Activated CD4-positive, alpha-beta T cell treated with anti-CD3 and anti-CD28 coated beads, Interleukin-2, amount 10 ng/mL, durations not matched to agents 7 days and 5 days (primary cell): Measurements from ENCODE around the gene RAB35. TPM values are rescaled to one million over a fixed set of nuclear protein-coding genes. Genes with fewer than 3 reads are reported as not detected.

Source experiments
- CTCF ChIA-PET: fragments of 350-600 bp; sonication (Branson Sonifier 250); formaldehyde crosslinking; loops from one replicate; lab custom pipeline; 2021; ENCODE audit warnings: antibody characterized with exemption; lab: Charles Lee
- POLR2A ChIA-PET: fragments of 350-600 bp; sonication (Branson Sonifier 250); formaldehyde crosslinking; loops from one replicate; lab custom pipeline; 2021; ENCODE audit warnings: antibody characterized with exemption; lab: Charles Lee
- DNase-seq: peaks from one replicate; pipeline ENCODE4 v3.0.0-alpha.2; 2020
- H3K27ac Mint-ChIP-seq: one replicate; pipeline ENCODE4 v1.8.0; 2021; ENCODE audit warnings: mild to moderate bottlenecking, moderate library complexity, mixed read lengths
- H3K27me3 Mint-ChIP-seq: one replicate; pipeline ENCODE4 v1.8.0; 2021; ENCODE audit warnings: mixed read lengths
- H3K36me3 Mint-ChIP-seq: one replicate; pipeline ENCODE4 v1.8.0; 2021; ENCODE audit warnings: low read depth, mixed read lengths
- H3K4me1 Mint-ChIP-seq: one replicate; pipeline ENCODE4 v1.8.0; 2021; ENCODE audit warnings: mixed read lengths
- H3K4me3 Mint-ChIP-seq: one replicate; pipeline ENCODE4 v1.8.0; 2021; ENCODE audit warnings: mild to moderate bottlenecking, moderate library complexity, mixed read lengths
- H3K9me3 Mint-ChIP-seq: one replicate; pipeline ENCODE4 v1.8.0; 2021; ENCODE audit warnings: mixed read lengths
- total RNA-seq, 2 experiments: library from RNA; stranded (reverse); gene quantifications; one replicate each; pipeline ENCODE4 v1.2.3, GENCODE V29; 2021

Gene RAB35
- total RNA-seq, 2 experiments from 2014 or later, result 76.5 TPM

GRCh38 chr12:120115692-120116440 is 687 bp downstream of the RAB35 start:
- POLR2A ChIA-PET, result interaction anchor here (1.0 to 1.8 kb wide), 2 partner anchors 81 to 86 kb away, joined by 5 to 6 read pairs; partner anchors contain the start of gene RPLP0
- CTCF ChIA-PET, result interaction anchor here (1.0 to 4.3 kb wide), 6 partner anchors 10 to 149 kb away, joined by 3 to 20 read pairs (median 5); partner anchors contain the start of genes BICDL1, PXN and RPLP0
- H3K4me3 Mint-ChIP-seq, result peak overlapping the region; percentile 90
- peaks cover 77% of the 10 kb centered on the region for H3K4me1 Mint-ChIP-seq
- H3K27me3 Mint-ChIP-seq, result no peaks in the 10 kb centered on the region
- peaks cover 43% of the 10 kb centered on the region for H3K36me3 Mint-ChIP-seq
- DNase-seq, result peak; percentile 46
- H3K9me3 Mint-ChIP-seq, result no peaks in the 10 kb centered on the region
- peak overlapping the region; percentile 89 for H3K27ac Mint-ChIP-seq

- H3K27ac Mint-ChIP-seq, result peak overlapping the region; percentile 89
- no peaks in the 10 kb centered on the region for H3K27me3 Mint-ChIP-seq
- H3K9me3 Mint-ChIP-seq, result no peaks in the 10 kb centered on the region
- DNase-seq, result peak; percentile 23
- peak overlapping the region; percentile 90 for H3K4me3 Mint-ChIP-seq
- CTCF ChIA-PET, result interaction anchor here (0.6 to 4.3 kb wide), 7 partner anchors 10 to 336 kb away, joined by 3 to 20 read pairs (median 4); partner anchors contain the start of genes BICDL1 and PXN
- H3K36me3 Mint-ChIP-seq, result peaks cover 43% of the 10 kb centered on the region
- POLR2A ChIA-PET, result interaction anchor here (1.0 kb wide), 1 partner anchor 86 kb away, joined by 6 read pairs; the partner anchor contains the start of gene RPLP0
- peaks cover 77% of the 10 kb centered on the region for H3K4me1 Mint-ChIP-seq
Observed at GRCh38 chr12:120115066-120115465, 1.5 kb downstream of the RAB35 start.

- ChIA-PET CTCF (interaction anchor here (0.6 to 1.9 kb wide), 8 partner anchors 16 to 421 kb away, joined by 3 to 9 read pairs (median 4); partner anchors contain the start of gene RPLP0), POLR2A (interaction anchor here (0.6 kb wide), 2 partner anchors 91 to 1108 kb away, joined by 3 to 5 read pairs; no protein-coding TSS in a partner anchor)
- H3K27me3 Mint-ChIP-seq, result no peaks in the 10 kb centered on the region
- H3K4me1 Mint-ChIP-seq, result peaks cover 70% of the 10 kb centered on the region
- no peaks in the 10 kb centered on the region for H3K9me3 Mint-ChIP-seq
- peak overlapping the region; percentile 81 for H3K27ac Mint-ChIP-seq
- peaks cover 49% of the 10 kb centered on the region for H3K36me3 Mint-ChIP-seq
- peak; percentile 61 for DNase-seq
- H3K4me3 Mint-ChIP-seq, result peak overlapping the region; percentile 60
Observed at GRCh38 chr12:120110550-120111501, 5.7 kb downstream of the RAB35 start.

GRCh38 chr12:120109570-120110267 is 6.8 kb downstream of the RAB35 start:
- ChIA-PET CTCF (interaction anchor here (0.6 to 1.9 kb wide), 5 partner anchors 10 to 422 kb away, joined by 3 to 9 read pairs (median 4); partner anchors contain the start of gene RPLP0), POLR2A (interaction anchor here (0.6 kb wide), 1 partner anchor 1109 kb away, joined by 3 read pairs; no protein-coding TSS in a partner anchor)
- DNase-seq, result no peak
- Mint-ChIP-seq H3K4me3 (no peak overlapping the region), H3K9me3 (no peaks in the 10 kb centered on the region), H3K36me3 (peaks cover 45% of the 10 kb centered on the region), H3K4me1 (peaks cover 59% of the 10 kb centered on the region), H3K27me3 (no peaks in the 10 kb centered on the region), H3K27ac (peak overlapping the region; percentile 60)

GRCh38 chr12:120106151-120106550 is 10.4 kb downstream of the RAB35 start:
- Mint-ChIP-seq H3K4me1 (peaks cover 45% of the 10 kb centered on the region), H3K27ac (peak overlapping the region; percentile 27), H3K9me3 (no peaks in the 10 kb centered on the region), H3K27me3 (no peaks in the 10 kb centered on the region), H3K36me3 (peaks cover 45% of the 10 kb centered on the region), H3K4me3 (no peak overlapping the region)
- ChIA-PET CTCF (interaction anchor here (0.6 to 1.3 kb wide), 3 partner anchors 10 to 138 kb away, joined by 3 read pairs; no protein-coding TSS in a partner anchor), POLR2A (no interaction called here)
- no peak for DNase-seq

- Mint-ChIP-seq H3K4me1 (peaks cover 34% of the 10 kb centered on the region), H3K27ac (no peak overlapping the region), H3K9me3 (no peaks in the 10 kb centered on the region), H3K36me3 (peaks cover 43% of the 10 kb centered on the region), H3K4me3 (no peak overlapping the region), H3K27me3 (no peaks in the 10 kb centered on the region)
- CTCF ChIA-PET, result interaction anchor here (1.1 to 3.9 kb wide), 2 partner anchors 16 to 39 kb away, joined by 3 to 19 read pairs; no protein-coding TSS in a partner anchor
- POLR2A ChIA-PET, result no interaction called here
- DNase-seq, result no peak
Observed at GRCh38 chr12:120103371-120103770, 13.2 kb downstream of the RAB35 start.

GRCh38 chr12:120103044-120103338 is 13.6 kb downstream of the RAB35 start:
- CTCF ChIA-PET, result interaction anchor here (1.1 to 3.9 kb wide), 2 partner anchors 16 to 38 kb away, joined by 3 to 19 read pairs; no protein-coding TSS in a partner anchor
- Mint-ChIP-seq H3K27ac (no peak overlapping the region), H3K27me3 (no peaks in the 10 kb centered on the region)

GRCh38 chr12:120102189-120103043 is 14.1 kb downstream of the RAB35 start:
- peaks cover 30% of the 10 kb centered on the region for H3K4me1 Mint-ChIP-seq
- peaks cover 37% of the 10 kb centered on the region for H3K36me3 Mint-ChIP-seq
- no peak for DNase-seq
- no peaks in the 10 kb centered on the region for H3K27me3 Mint-ChIP-seq
- H3K4me3 Mint-ChIP-seq, result no peak overlapping the region
- peak overlapping the region; percentile 86 for H3K27ac Mint-ChIP-seq
- CTCF ChIA-PET, result interaction anchor here (1.1 to 3.9 kb wide), 2 partner anchors 15 to 38 kb away, joined by 3 to 19 read pairs; no protein-coding TSS in a partner anchor
- H3K9me3 Mint-ChIP-seq, result no peaks in the 10 kb centered on the region
- POLR2A ChIA-PET, result interaction anchor here (0.6 kb wide), 1 partner anchor 116 kb away, joined by 13 read pairs; no protein-coding TSS in a partner anchor

More at GRCh38 chr12:120103044-120103338, 13.6 kb downstream of the RAB35 start:
- DNase-seq, result no peak
- no peaks in the 10 kb centered on the region for H3K9me3 Mint-ChIP-seq
- no peak overlapping the region for H3K4me3 Mint-ChIP-seq
- peaks cover 40% of the 10 kb centered on the region for H3K36me3 Mint-ChIP-seq
- H3K4me1 Mint-ChIP-seq, result peaks cover 30% of the 10 kb centered on the region
- POLR2A ChIA-PET, result no interaction called here

- Mint-ChIP-seq H3K4me3 (peak overlapping the region; percentile 54), H3K4me1 (peaks cover 28% of the 10 kb centered on the region), H3K27ac (peak overlapping the region; percentile 86), H3K36me3 (peaks cover 36% of the 10 kb centered on the region), H3K9me3 (no peaks in the 10 kb centered on the region), H3K27me3 (no peaks in the 10 kb centered on the region)
- ChIA-PET POLR2A (interaction anchor here (0.6 kb wide), 1 partner anchor 115 kb away, joined by 13 read pairs; no protein-coding TSS in a partner anchor), CTCF (interaction anchor here (1.7 to 3.9 kb wide), 2 partner anchors 10 to 15 kb away, joined by 7 to 19 read pairs; no protein-coding TSS in a partner anchor)
- no peak for DNase-seq
Observed at GRCh38 chr12:120101617-120102016, 14.9 kb downstream of the RAB35 start.

GRCh38 chr12:120101182-120101581 is 15.4 kb downstream of the RAB35 start:
- ChIA-PET CTCF (interaction anchor here (1.7 to 3.9 kb wide), 2 partner anchors 9 to 14 kb away, joined by 7 to 19 read pairs; no protein-coding TSS in a partner anchor), POLR2A (no interaction called here)
- Mint-ChIP-seq H3K27me3 (no peaks in the 10 kb centered on the region), H3K36me3 (peaks cover 36% of the 10 kb centered on the region), H3K9me3 (no peaks in the 10 kb centered on the region), H3K4me3 (peak overlapping the region; percentile 54), H3K4me1 (peaks cover 26% of the 10 kb centered on the region), H3K27ac (peak overlapping the region; percentile 86)
- no peak for DNase-seq
